Measurements from ENCODE around the gene FNDC3B.

Gene FNDC3B

DNA sequence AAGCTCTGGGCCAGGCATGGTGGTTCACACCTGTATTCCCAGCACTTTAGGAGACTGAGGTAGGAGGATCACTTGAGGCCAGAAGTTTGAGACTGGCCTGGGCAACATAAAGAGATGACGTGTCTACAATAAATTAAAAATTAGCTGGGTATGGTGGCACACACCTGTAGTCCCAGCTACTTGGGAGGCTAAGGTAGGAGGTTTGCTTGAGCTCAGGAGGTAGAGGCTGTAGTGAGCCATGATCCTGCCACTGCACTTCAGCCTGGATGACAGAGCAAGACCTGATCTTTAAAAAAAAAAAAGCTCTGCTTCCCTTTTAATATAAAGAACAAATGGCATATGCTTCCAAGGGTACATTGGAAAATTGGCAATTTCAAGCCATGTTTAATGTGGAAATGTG lies 46.7 kb downstream of the FNDC3B start:
- TF ChIP-seq, protein P1, sequence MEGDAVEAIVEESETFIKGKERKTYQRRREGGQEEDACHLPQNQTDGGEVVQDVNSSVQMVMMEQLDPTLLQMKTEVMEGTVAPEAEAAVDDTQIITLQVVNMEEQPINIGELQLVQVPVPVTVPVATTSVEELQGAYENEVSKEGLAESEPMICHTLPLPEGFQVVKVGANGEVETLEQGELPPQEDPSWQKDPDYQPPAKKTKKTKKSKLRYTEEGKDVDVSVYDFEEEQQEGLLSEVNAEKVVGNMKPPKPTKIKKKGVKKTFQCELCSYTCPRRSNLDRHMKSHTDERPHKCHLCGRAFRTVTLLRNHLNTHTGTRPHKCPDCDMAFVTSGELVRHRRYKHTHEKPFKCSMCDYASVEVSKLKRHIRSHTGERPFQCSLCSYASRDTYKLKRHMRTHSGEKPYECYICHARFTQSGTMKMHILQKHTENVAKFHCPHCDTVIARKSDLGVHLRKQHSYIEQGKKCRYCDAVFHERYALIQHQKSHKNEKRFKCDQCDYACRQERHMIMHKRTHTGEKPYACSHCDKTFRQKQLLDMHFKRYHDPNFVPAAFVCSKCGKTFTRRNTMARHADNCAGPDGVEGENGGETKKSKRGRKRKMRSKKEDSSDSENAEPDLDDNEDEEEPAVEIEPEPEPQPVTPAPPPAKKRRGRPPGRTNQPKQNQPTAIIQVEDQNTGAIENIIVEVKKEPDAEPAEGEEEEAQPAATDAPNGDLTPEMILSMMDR (IDR thresholded peaks at IDR 0.05): no peak

DNA sequence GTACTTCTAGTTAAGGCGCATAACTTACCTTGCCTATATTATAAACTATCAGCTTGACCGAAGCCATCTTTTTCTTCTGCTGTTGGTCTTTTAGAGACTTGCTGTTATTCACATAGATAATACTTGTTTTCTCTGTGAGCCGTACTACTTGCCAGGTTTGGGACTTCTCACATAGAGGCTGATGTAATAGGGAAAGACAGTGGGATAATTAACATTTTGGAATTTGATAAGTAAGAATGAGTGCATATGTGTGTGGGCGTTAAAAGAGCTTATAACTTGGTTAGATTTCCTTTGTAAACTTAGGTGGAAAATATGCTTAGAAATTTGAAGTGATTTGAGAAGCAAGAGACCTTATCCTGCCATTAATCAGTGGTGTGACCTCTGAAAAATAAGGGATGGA lies 47.8 kb downstream of the FNDC3B start:
- TF ChIP-seq, protein P1 (IDR thresholded peaks at IDR 0.05): no peak

- TF ChIP-seq, protein P1 (IDR thresholded peaks at IDR 0.05): no peak
Measured at GRCh38 chr3:172087602-172088580, 48.5 kb downstream of the FNDC3B start.

- TF ChIP-seq, protein P1 (IDR thresholded peaks at IDR 0.05): no peak
Measured at GRCh38 chr3:172089250-172089649, 49.9 kb downstream of the FNDC3B start.

GRCh38 chr3:172090035-172090434 lies 50.7 kb downstream of the FNDC3B start:
- TF ChIP-seq, protein P1 (IDR thresholded peaks at IDR 0.05): no peak

DNA sequence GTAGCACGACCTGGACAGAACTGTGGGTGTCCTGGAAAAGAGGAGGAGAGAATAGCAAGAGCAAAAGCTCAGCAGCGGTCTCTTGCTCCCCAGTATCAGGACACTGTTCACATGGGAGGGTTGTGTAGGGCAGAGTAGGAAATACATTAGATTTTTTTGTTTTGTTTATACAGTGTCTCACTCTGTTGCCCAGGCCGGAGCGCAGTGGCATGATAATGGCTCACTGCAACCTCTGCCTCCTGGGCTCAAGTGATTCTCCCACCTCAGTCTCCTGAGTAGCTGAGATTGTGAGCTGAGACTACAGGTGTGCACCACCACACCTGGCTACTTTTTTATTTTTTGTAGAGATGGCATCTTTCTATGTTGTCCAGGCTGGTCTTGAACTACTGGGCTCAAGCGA lies 53.3 kb downstream of the FNDC3B start:
- TF ChIP-seq, protein P1 (IDR thresholded peaks at IDR 0.05): no peak

- TF ChIP-seq, protein P1 (IDR thresholded peaks at IDR 0.05): no peak
Measured at GRCh38 chr3:172094621-172095557, 55.5 kb downstream of the FNDC3B start.

Measured in LNCAP (cell line).